WI38 (cell line): ENCODE measurements around the gene NPHP3.
A peak's percentile ranks its signal among the peaks of the same experiment; 100 is the strongest.
"Not testable (repeated sequence)": the region's sequence is repeated elsewhere in the genome, so short reads cannot be mapped to it uniquely, and the experiment has no call there.

Source experiments
- H3K4me3 ChIP-seq: 2 replicates; pipeline ENCODE4 v1.5.1; 2011; ENCODE audit warnings: low read depth, mild to moderate bottlenecking, control low read depth, low read length
- TF ChIP-seq, protein P1 (sequence below): IDR thresholded peaks from 2 replicates; pipeline ENCODE4 v1.5.1; 2012; ENCODE audit warnings: low read depth, mild to moderate bottlenecking, control low read depth, low read length

The NPHP3 gene, protein sequence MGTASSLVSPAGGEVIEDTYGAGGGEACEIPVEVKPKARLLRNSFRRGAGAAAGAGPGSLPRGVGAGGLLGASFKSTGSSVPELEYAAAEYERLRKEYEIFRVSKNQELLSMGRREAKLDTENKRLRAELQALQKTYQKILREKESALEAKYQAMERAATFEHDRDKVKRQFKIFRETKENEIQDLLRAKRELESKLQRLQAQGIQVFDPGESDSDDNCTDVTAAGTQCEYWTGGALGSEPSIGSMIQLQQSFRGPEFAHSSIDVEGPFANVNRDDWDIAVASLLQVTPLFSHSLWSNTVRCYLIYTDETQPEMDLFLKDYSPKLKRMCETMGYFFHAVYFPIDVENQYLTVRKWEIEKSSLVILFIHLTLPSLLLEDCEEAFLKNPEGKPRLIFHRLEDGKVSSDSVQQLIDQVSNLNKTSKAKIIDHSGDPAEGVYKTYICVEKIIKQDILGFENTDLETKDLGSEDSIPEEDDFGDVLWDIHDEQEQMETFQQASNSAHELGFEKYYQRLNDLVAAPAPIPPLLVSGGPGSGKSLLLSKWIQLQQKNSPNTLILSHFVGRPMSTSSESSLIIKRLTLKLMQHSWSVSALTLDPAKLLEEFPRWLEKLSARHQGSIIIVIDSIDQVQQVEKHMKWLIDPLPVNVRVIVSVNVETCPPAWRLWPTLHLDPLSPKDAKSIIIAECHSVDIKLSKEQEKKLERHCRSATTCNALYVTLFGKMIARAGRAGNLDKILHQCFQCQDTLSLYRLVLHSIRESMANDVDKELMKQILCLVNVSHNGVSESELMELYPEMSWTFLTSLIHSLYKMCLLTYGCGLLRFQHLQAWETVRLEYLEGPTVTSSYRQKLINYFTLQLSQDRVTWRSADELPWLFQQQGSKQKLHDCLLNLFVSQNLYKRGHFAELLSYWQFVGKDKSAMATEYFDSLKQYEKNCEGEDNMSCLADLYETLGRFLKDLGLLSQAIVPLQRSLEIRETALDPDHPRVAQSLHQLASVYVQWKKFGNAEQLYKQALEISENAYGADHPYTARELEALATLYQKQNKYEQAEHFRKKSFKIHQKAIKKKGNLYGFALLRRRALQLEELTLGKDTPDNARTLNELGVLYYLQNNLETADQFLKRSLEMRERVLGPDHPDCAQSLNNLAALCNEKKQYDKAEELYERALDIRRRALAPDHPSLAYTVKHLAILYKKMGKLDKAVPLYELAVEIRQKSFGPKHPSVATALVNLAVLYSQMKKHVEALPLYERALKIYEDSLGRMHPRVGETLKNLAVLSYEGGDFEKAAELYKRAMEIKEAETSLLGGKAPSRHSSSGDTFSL (N-terminal part only)

DNA sequence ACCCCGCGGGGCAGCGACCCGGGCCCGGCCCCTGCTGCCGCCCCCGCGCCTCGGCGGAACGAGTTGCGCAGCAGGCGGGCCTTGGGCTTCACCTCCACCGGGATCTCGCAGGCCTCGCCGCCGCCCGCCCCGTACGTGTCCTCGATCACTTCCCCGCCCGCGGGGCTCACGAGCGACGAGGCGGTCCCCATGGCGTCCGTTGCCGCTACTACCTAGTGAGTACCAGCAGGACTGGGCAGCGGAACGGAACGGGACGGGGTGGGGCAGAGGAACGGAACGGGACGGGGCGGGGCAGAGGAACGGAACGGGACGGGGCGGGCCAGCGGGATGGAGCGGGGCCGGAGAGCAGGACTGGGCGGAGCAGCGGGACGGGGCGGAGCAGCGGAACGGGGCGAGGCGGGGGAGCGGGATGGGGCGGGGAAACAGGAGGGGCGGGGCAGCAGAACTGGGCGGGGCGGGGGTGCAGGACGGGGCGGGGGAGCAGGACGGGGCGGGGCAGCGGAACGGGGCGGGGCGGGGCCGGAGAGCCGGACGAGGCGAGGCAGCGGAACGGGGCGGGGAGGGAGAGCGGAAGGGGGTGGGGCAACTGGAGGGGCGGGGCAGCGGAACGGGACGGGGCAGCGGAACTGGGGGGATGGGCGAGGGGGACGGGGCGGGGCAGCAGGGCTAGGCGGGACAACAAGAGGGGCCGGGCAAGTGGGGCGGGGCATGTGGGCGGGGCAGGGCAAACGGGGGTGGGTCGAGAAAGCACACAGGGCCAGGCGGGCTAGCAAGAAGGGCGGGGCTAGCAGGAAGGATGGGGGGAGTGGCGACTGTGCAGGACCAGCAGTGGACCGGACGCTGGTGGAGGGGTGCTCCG, at the start of gene NPHP3:
Gene NPHP3 (minus strand): TSS at position 245 of the 859 bp plus-strand sequence. CDS start 54 bp downstream, at position 191.
- TF ChIP-seq, protein P1, sequence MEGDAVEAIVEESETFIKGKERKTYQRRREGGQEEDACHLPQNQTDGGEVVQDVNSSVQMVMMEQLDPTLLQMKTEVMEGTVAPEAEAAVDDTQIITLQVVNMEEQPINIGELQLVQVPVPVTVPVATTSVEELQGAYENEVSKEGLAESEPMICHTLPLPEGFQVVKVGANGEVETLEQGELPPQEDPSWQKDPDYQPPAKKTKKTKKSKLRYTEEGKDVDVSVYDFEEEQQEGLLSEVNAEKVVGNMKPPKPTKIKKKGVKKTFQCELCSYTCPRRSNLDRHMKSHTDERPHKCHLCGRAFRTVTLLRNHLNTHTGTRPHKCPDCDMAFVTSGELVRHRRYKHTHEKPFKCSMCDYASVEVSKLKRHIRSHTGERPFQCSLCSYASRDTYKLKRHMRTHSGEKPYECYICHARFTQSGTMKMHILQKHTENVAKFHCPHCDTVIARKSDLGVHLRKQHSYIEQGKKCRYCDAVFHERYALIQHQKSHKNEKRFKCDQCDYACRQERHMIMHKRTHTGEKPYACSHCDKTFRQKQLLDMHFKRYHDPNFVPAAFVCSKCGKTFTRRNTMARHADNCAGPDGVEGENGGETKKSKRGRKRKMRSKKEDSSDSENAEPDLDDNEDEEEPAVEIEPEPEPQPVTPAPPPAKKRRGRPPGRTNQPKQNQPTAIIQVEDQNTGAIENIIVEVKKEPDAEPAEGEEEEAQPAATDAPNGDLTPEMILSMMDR: no peak
- peak within 1 kb of the TSS; percentile 83 for H3K4me3 ChIP-seq

DNA sequence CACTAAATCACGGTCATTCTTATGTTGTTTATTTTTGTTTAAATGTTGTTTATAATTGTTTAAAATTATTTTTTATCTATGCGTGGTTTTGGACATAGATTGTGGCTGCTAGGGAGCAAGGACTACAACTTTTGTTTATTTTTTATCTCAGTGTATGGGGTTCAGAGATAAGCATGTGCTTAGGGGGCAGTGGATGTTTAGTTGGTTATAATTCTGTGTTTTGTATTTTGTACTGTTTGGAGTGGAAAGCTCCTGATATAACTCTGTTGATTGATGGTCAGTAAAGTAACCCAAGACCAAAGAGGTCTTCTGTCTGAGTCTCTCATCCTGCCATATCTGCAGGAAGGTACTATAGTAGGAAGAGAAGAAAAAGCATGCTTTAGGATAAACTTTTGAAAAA, 36.5 kb upstream of the NPHP3 start:
- TF ChIP-seq, protein P1: no peak

DNA sequence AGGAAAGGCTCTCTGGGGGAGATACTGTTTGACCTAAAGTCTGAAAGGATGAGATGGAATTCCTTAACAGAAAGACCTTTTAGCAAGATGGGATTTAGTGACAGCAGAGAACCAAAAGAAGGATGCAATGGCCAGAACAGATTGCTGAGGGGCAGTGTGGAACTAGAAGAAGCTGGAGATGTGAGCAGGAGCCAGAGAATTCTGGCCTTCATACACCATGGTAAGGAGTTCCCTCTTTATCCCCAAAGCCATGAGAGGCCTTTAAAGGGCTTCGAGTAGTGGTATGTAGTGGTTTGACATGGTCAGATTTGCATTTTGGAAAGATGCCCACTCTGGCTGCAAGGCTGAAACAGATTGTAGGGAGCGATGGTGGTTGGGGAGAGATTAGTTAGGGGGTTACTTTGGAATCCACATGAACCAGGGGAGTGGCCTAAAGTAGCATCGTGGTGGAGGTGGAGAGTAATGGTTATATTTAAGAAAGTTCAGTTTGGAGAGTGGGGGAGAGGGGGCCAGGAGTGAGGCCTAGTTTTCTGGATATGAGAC, 34.0 kb upstream of the NPHP3 start:
- TF ChIP-seq, protein P1: no peak
- no peak overlapping the region for H3K4me3 ChIP-seq

More for the DNA sequence above, 36.5 kb upstream of the NPHP3 start:
- no peak overlapping the region for H3K4me3 ChIP-seq

DNA sequence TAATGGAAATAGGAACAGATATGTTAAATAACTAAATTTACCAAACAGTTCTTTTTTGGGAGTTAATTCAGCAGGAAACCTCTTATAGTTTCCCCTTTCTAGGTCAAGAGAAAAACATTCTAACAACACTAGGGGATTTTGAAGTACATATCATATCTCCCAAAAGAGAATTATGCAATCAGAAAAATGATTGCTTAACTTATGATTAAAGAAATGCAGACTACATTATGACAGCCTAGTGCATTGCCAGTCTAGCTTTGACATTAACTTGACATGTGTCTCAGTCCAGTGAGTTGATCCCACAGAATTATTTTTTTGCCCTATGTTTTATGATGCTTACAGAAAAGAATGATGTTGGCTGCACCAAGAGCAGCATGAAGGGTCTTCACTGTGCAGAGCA, 31.7 kb upstream of the NPHP3 start:
- no peak overlapping the region for H3K4me3 ChIP-seq
- TF ChIP-seq, protein P1: no peak

DNA sequence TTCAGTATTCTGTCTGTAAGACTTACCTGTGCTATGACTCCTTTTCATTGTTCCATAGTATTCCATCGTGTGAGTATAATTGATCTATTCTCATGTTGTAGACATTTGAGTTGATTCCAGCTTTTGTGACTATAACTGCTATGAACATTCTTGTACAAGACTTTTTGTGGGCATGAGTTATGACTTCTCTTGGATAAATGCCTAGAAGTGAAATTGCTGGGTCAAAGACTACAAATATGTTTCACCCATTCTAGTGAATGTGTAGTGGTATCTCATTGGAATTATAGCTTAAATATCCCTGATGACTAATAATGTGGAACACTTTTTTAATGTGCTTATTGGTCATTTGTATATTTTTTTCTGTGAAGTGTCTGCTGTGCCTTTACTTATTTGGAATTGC, 27.6 kb upstream of the NPHP3 start:
- no peak overlapping the region for H3K4me3 ChIP-seq
- TF ChIP-seq, protein P1: no peak

DNA sequence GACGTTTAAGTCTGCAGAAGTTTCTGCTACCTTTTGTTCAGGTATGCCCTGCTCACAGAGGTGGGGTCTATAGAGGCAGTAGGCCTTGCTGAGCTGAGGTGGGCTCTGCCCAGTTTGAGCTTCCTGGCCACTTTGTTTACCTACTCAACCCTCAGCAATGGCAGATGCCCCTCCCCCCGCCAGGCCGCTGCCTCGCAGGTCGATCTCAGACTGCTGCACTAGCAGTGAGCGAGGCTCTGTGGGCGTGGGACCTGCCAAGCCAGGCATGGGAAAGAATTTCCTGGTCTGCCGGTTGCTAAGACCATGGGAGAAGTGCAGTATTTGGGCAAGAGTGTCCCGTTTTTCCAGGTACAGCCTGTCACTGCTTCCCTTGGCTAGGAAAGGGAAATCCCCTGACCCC, 24.5 kb upstream of the NPHP3 start:
- not testable (repeated sequence) for H3K4me3 ChIP-seq
